Tibial nerve (tissue), 4 donors: ENCODE measurements around the gene CLRN2.

Experiments used
- CTCF ChIP-seq, 5 experiments: fragments of 200-600 bp in 3 of 5; fragments of 450-650 bp in 2 of 5; sonication (generic) in 3 of 5; IDR thresholded peaks; one replicate each; pipeline ENCODE4 v1.5.1; 2016 to 2019; ENCODE audit warnings: antibody characterized with exemption in 5 of 5, mild to moderate bottlenecking in 3 of 5, moderate library complexity in 2 of 5
- EP300 ChIP-seq, 2 donors: sonication (generic); formaldehyde crosslinking; IDR thresholded peaks; one replicate each; pipeline ENCODE4 v1.6.1; 2017; ENCODE audit warnings: antibody characterized with exemption in 2 of 2, mild to moderate bottlenecking in 1 of 2
- POLR2A ChIP-seq, 2 donors: fragments of 450-650 bp; IDR thresholded peaks; one replicate each; pipeline ENCODE4 v1.6.1; 2017; ENCODE audit warnings: antibody characterized with exemption in 2 of 2, mild to moderate bottlenecking in 2 of 2, moderate library complexity in 2 of 2

- no peak for TF ChIP-seq CTCF (IDR thresholded peaks at IDR 0.05)
- no peak for TF ChIP-seq POLR2A (IDR thresholded peaks at IDR 0.05)
- no peak for TF ChIP-seq EP300 (IDR thresholded peaks at IDR 0.05)
These were observed 47.2 kb downstream of the CLRN2 start for GRCh38 chr4:17562157-17562556.
